Breast epithelium (tissue), 4 donors: Measurements from ENCODE around the gene MS4A13. TPM values are rescaled to one million over a fixed set of nuclear protein-coding genes. Genes with fewer than 3 reads are reported as not detected.
"Not testable (repeated sequence)": the region's sequence is repeated elsewhere in the genome, so short reads cannot be mapped to it uniquely, and the experiment has no call there.

Experiments
- DNase-seq, 2 donors: peaks; one replicate each; pipeline ENCODE4 v3.0.0-alpha.2; 2019; ENCODE audit warnings: low spot score in 2 of 2
- H3K27ac ChIP-seq, 2 donors: fragments of 200-600 bp; sonication (generic) in 1 of 2; one replicate each; pipeline ENCODE4 v1.5.1; 2016 to 2019; ENCODE audit warnings: mild to moderate bottlenecking in 1 of 2
- H3K27me3 ChIP-seq, 2 donors: fragments of 200-600 bp; sonication (generic) in 1 of 2; one replicate each; pipeline versions ENCODE4 v1.5.1 to v1.6.0; 2017 to 2019; ENCODE audit warnings: control low read depth in 1 of 2, mild to moderate bottlenecking in 1 of 2
- H3K36me3 ChIP-seq: fragments of 200-600 bp; one replicate; pipeline ENCODE4 v1.5.1; 2019
- H3K4me1 ChIP-seq, 2 donors: fragments of 200-600 bp; sonication (generic); one replicate each; pipeline ENCODE4 v1.5.1; 2016 to 2019; ENCODE audit warnings: control low read depth in 1 of 2
- H3K4me3 ChIP-seq, 3 donors: fragments of 200-600 bp; sonication (generic); 1 replicate in 2 of 3; 2 replicates in 1 of 3; pipeline ENCODE4 v1.5.1; 2016 to 2019; ENCODE audit warnings: mild to moderate bottlenecking in 3 of 3, moderate library complexity in 2 of 3
- H3K9me3 ChIP-seq, 2 donors: fragments of 200-600 bp; sonication (generic) in 1 of 2; one replicate each; pipeline ENCODE4 v1.5.1; 2016 to 2019; ENCODE audit warnings: control low read depth in 1 of 2
- CTCF ChIP-seq, 3 donors: fragments of 450-650 bp; IDR thresholded peaks; one replicate each; pipeline ENCODE4 v1.5.1; 2016 to 2017; ENCODE audit warnings: antibody characterized with exemption in 3 of 3, mild to moderate bottlenecking in 3 of 3, moderate library complexity in 3 of 3
- POLR2A ChIP-seq: fragments of 450-650 bp; IDR thresholded peaks from one replicate; pipeline ENCODE4 v1.6.1; 2016; ENCODE audit warnings: antibody characterized with exemption, mild to moderate bottlenecking, moderate library complexity
- POLR2AphosphoS5 ChIP-seq, 3 donors: sonication (generic); formaldehyde crosslinking; IDR thresholded peaks; one replicate each; pipeline ENCODE4 v1.6.1; 2017; ENCODE audit warnings: antibody characterized with exemption in 3 of 3
- intact Hi-C: fragments of 100-400 bp; cut with DNase I; formaldehyde crosslinking; loops from one replicate; pipeline ENCODE4 v1.15.1; 2023; ENCODE audit warnings: low total_unique reads
- total RNA-seq, 3 donors: library from RNA; depleted of rRNA; stranded (reverse); fragments of >200 nt; gene quantifications; one replicate each; pipeline ENCODE4 v1.1.0, GENCODE V29; 2016

Gene MS4A13
- total RNA-seq, 3 donors from 2014 or later = not detected

GRCh38 chr11:60512651-60513225 is 2.5 kb upstream of the MS4A13 start:
- no peaks in the 10 kb centered on the region for H3K36me3 ChIP-seq
- H3K9me3 ChIP-seq = no peaks in the 10 kb centered on the region
- no peaks in the 10 kb centered on the region for H3K27me3 ChIP-seq
- no peak overlapping the region for H3K4me3 ChIP-seq
- TF ChIP-seq POLR2A = no peak
- TF ChIP-seq CTCF (IDR thresholded peaks at IDR 0.05) = no peak
- intact Hi-C loops = no loop called here
- H3K4me1 ChIP-seq = no peaks in the 10 kb centered on the region
- no peak for DNase-seq
- H3K27ac ChIP-seq = no peak overlapping the region

GRCh38 chr11:60513496-60514460 is 1.4 kb upstream of the MS4A13 start:
- TF ChIP-seq POLR2A = no peak
- TF ChIP-seq CTCF (IDR thresholded peaks at IDR 0.05) = no peak
- TF ChIP-seq POLR2AphosphoS5 (IDR thresholded peaks at IDR 0.05) = no peak
- no peak overlapping the region for H3K27ac ChIP-seq
- no peak overlapping the region for H3K4me3 ChIP-seq
- intact Hi-C loops = no loop called here
- H3K4me1 ChIP-seq = no peaks in the 10 kb centered on the region
- H3K36me3 ChIP-seq = no peaks in the 10 kb centered on the region
- no peaks in the 10 kb centered on the region for H3K27me3 ChIP-seq
- DNase-seq = no peak
- H3K9me3 ChIP-seq = no peaks in the 10 kb centered on the region

GRCh38 chr11:60528465-60528864 is 13.3 kb downstream of the MS4A13 start:
- Histone ChIP-seq H3K27me3 (no peaks in the 10 kb centered on the region), H3K4me1 (no peaks in the 10 kb centered on the region), H3K36me3 (no peaks in the 10 kb centered on the region), H3K27ac (no peak overlapping the region), H3K9me3 (no peaks in the 10 kb centered on the region), H3K4me3 (no peak overlapping the region)
- no peak for DNase-seq
- no peak for TF ChIP-seq CTCF (IDR thresholded peaks at IDR 0.05)
- no peak for TF ChIP-seq POLR2A
- no peak for TF ChIP-seq POLR2AphosphoS5 (IDR thresholded peaks at IDR 0.05)
- intact Hi-C loops = no loop called here

- TF ChIP-seq CTCF (IDR thresholded peaks at IDR 0.05) (no peak), POLR2AphosphoS5 (IDR thresholded peaks at IDR 0.05) (no peak)
- H3K4me3 ChIP-seq = no peak overlapping the region
- no peak overlapping the region for H3K27ac ChIP-seq
- intact Hi-C loops = no loop called here
- no peaks in the 10 kb centered on the region for H3K36me3 ChIP-seq
- no peaks in the 10 kb centered on the region for H3K4me1 ChIP-seq
- DNase-seq = no peak
- H3K9me3 ChIP-seq = no peaks in the 10 kb centered on the region
- no peaks in the 10 kb centered on the region for H3K27me3 ChIP-seq
Measured at GRCh38 chr11:60528934-60529333, 13.7 kb downstream of the MS4A13 start.

- no peak overlapping the region for H3K4me3 ChIP-seq
- no peak overlapping the region for H3K27ac ChIP-seq
- H3K4me1 ChIP-seq = no peaks in the 10 kb centered on the region
- no peak for DNase-seq
- H3K36me3 ChIP-seq = no peaks in the 10 kb centered on the region
- no peaks in the 10 kb centered on the region for H3K9me3 ChIP-seq
- H3K27me3 ChIP-seq = no peaks in the 10 kb centered on the region
- intact Hi-C loops = no loop called here
- no peak for TF ChIP-seq POLR2A
Measured at GRCh38 chr11:60530454-60531100, 15.4 kb downstream of the MS4A13 start.

GRCh38 chr11:60532383-60532782 is 17.2 kb downstream of the MS4A13 start:
- H3K4me1 ChIP-seq, intact Hi-C loops, DNase-seq, H3K27ac ChIP-seq, H3K27me3 ChIP-seq, H3K4me3 ChIP-seq, H3K9me3 ChIP-seq, H3K36me3 ChIP-seq: not testable (repeated sequence)

GRCh38 chr11:60538627-60539026 is 23.4 kb downstream of the MS4A13 start:
- H3K4me3 ChIP-seq, DNase-seq, H3K27ac ChIP-seq, H3K9me3 ChIP-seq, H3K27me3 ChIP-seq, H3K4me1 ChIP-seq, H3K36me3 ChIP-seq, intact Hi-C loops: not testable (repeated sequence)
